ENCODE data around the gene VIL1.

Gene VIL1

DNA sequence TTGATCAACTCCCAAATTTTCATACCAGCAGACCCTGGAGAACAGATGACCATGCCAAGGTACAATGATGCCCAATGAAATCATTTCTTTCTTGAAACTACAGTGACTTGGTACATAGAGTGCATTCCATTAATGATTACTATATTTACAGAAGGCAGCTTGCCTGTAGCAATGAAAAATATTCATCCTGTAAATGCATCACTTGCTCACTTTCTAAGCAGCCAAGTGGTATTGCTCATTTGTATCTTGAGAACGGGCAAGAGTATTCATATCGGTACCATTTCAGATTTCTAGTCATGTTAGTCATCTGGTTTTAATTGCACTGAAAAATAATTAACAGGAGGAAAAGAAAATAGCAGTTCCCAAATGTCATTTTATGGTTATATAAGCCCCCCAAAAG is 59.6 kb downstream of the VIL1 start:
- H3K4me3 ChIP-seq (ENCODE audit: low read depth, low read length) = no peak overlapping the region
- TF ChIP-seq, protein P1, sequence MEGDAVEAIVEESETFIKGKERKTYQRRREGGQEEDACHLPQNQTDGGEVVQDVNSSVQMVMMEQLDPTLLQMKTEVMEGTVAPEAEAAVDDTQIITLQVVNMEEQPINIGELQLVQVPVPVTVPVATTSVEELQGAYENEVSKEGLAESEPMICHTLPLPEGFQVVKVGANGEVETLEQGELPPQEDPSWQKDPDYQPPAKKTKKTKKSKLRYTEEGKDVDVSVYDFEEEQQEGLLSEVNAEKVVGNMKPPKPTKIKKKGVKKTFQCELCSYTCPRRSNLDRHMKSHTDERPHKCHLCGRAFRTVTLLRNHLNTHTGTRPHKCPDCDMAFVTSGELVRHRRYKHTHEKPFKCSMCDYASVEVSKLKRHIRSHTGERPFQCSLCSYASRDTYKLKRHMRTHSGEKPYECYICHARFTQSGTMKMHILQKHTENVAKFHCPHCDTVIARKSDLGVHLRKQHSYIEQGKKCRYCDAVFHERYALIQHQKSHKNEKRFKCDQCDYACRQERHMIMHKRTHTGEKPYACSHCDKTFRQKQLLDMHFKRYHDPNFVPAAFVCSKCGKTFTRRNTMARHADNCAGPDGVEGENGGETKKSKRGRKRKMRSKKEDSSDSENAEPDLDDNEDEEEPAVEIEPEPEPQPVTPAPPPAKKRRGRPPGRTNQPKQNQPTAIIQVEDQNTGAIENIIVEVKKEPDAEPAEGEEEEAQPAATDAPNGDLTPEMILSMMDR (IDR thresholded peaks at IDR 0.05; ENCODE audit: low read depth, low read length) = no peak
- DNase-seq (ENCODE audit: low read depth, low spot score) = no peak
- in situ Hi-C loops (cut with HindIII; ENCODE audit: low sequenced_read_pairs) = no loop called here

DNA sequence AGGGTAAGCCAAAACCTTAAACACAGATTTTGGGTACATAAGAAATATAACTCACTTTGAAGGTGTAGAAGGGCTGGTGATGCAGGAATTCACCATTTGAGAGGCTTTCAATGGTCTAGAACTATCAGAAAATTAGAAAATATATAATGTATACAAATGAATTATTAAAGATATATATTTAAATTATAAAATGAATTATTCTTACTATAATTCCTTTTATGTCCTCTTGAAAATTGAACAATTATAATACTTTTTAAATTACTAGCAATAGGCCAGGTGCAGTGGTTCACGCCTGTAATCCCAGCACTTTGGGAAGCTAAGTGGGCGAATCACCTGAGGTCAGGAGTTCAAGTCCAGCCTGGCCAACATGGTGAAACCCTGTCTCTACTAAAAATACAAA is 60.7 kb downstream of the VIL1 start:
- TF ChIP-seq, protein P1 (IDR thresholded peaks at IDR 0.05; ENCODE audit: low read depth, low read length) = no peak
- DNase-seq (ENCODE audit: low read depth, low spot score) = no peak
- no peak overlapping the region for H3K4me3 ChIP-seq (ENCODE audit: low read depth, low read length)
- in situ Hi-C loops (cut with HindIII; ENCODE audit: low sequenced_read_pairs) = no loop called here

DNA sequence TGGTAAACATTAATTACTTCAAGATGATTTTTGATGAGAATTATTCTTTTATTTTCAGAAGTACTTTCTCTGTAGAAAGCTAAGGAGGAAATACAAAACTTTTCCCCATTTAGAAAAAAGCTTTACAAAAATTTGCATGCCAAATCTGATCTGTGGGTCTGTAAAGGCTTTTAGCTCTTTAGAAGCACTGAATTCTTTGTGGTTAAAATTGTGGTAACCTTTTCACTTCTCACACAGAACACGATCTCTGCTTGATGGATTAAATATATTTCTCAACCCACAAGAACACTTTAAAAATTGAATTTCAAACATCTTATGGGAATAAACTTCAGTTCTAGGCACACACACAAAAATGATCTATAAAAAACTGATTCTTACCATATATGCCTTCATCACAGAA is 63.7 kb downstream of the VIL1 start:
- in situ Hi-C loops (cut with HindIII; ENCODE audit: low sequenced_read_pairs) = no loop called here
- DNase-seq (ENCODE audit: low read depth, low spot score) = peak; percentile 20
- TF ChIP-seq, protein P1 (IDR thresholded peaks at IDR 0.05; ENCODE audit: low read depth, low read length) = no peak
- H3K4me3 ChIP-seq (ENCODE audit: low read depth, low read length) = no peak overlapping the region

DNA sequence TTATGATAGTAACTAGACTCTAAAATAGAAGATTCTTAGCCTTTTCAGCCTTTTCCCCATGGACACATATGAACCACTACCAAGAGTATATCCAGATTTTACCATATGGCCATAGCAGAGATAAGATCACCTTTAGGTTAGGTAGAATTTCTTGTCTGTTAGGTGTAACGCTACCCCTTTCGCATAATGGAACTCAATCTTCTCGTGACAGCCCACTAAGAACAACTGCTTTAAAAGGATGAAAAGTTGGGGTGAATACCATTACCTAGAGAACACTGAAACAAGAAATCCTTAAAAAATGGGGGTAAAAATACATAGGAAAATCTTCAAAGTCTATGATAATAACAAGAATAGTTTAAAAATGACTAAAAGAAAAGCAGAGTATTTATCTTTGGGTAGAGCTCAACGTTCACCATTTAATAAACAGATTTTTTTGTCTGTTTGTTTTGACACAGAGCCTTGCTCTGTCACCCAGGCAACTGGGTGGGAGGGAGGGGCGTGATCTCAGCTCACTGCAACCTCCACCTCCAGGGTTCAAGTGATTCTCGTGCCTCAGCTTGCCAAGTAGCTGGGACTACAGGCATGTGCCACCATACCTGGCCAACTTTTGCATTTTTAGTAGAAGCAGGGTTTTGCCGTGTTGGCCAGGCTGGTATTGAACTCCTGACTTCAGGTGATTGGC is 67.2 kb downstream of the VIL1 start:
- H3K4me3 ChIP-seq (ENCODE audit: low read depth, low read length) = no peak overlapping the region
- DNase-seq (ENCODE audit: low read depth, low spot score) = no peak
- in situ Hi-C loops (cut with HindIII; ENCODE audit: low sequenced_read_pairs) = no loop called here
- TF ChIP-seq, protein P1 (IDR thresholded peaks at IDR 0.05; ENCODE audit: low read depth, low read length) = no peak

DNA sequence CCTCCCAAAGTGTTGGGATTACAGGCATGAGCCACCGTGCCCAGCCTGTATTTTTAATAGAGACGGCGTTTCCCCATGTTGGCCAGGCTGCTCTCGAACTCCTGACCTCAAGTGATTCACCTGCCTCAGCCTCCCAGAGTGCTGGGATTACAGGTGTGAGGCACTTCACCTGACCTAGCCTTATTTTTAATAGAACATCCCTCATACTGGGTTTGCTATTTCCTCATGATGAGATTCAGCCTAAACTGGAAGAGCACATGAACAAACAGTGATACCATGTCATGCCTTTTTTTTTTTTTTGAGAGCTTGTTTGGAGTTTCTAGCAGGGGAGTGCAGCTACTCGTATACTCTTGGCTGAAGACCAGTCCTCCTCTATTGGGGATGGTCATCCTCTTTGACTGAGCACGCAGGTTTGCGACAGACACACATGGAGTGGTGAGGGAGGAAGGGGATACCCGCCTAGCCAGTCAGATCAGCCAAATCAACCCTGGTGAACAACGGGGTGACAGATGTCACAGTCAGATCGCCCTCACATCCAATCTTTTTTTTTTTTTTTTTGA is 81.7 kb downstream of the VIL1 start:
- TF ChIP-seq, protein P1 (IDR thresholded peaks at IDR 0.05; ENCODE audit: low read depth, low read length) = no peak
- in situ Hi-C loops (cut with HindIII; ENCODE audit: low sequenced_read_pairs) = no loop called here
- no peak for DNase-seq (ENCODE audit: low read depth, low spot score)
- no peak overlapping the region for H3K4me3 ChIP-seq (ENCODE audit: low read depth, low read length)

DNA sequence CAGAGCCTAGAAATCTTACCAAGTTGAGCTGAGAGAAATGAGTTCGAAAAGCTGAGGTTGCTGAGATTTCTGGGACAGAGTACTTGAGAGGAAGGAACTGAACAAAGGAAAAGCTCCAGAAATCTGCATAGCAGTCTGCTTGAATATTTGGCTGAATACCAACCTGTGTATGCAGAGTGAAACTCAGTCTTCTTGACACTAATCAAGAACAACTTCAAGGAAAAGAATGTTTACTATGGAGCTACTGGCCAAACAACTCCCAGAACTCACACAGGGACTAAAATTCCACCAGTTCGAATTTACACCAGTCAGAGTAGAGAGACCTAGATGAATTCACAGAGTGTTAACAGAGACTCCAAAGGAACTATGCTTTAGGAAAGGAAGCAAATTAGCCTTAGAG is 82.7 kb downstream of the VIL1 start:
- DNase-seq (ENCODE audit: low read depth, low spot score) = peak; percentile 52
- TF ChIP-seq, protein P1 (IDR thresholded peaks at IDR 0.05; ENCODE audit: low read depth, low read length) = no peak
- in situ Hi-C loops (cut with HindIII; ENCODE audit: low sequenced_read_pairs) = no loop called here
- H3K4me3 ChIP-seq (ENCODE audit: low read depth, low read length) = no peak overlapping the region
